Lower leg skin (tissue), 3 donors: ENCODE results near the gene LYZL2.

Experiments used
- POLR2A ChIP-seq, 2 donors: fragments of 450-650 bp; IDR thresholded peaks; one replicate each; pipeline ENCODE4 v1.6.1; 2016 to 2017; ENCODE audit warnings: antibody characterized with exemption in 2 of 2, mild to moderate bottlenecking in 1 of 2, moderate library complexity in 1 of 2
- TF ChIP-seq, protein P1 (sequence below), 3 donors: fragments of 450-650 bp; IDR thresholded peaks; one replicate each; pipeline ENCODE4 v1.5.1; 2016; ENCODE audit warnings: antibody characterized with exemption in 3 of 3, mild to moderate bottlenecking in 3 of 3, moderate library complexity in 2 of 3

DNA sequence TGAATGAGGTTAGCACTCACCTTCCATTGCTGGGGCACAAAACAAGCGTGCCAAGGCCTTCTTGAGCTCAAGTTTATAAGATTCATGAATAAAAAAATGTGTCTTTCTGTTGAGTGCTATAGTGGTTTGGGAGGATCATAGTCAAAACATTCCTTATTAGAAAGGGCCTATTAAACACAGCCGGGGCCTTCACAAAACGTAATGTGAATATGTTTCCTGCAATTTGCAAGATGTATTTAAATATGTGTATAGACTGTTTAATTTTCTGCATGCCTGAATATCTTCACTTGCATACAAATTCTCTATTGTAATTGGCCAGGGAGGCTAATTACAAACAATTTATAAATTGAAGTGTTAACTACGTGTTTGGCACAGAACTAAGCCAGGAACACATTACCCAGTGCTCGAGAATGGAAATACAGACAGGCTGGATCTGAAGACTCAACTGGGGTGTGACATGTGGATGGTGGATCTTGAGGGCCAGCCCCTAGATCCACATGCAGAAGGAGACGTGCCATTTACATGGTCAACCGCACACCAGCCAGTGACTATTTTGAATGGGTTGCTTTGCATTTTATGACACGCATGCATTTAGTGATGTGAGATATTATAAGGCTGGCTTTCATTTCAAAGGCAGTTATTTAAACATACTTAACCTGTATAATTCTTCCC is 31.3 kb downstream of the LYZL2 start:
- TF ChIP-seq, protein P1, sequence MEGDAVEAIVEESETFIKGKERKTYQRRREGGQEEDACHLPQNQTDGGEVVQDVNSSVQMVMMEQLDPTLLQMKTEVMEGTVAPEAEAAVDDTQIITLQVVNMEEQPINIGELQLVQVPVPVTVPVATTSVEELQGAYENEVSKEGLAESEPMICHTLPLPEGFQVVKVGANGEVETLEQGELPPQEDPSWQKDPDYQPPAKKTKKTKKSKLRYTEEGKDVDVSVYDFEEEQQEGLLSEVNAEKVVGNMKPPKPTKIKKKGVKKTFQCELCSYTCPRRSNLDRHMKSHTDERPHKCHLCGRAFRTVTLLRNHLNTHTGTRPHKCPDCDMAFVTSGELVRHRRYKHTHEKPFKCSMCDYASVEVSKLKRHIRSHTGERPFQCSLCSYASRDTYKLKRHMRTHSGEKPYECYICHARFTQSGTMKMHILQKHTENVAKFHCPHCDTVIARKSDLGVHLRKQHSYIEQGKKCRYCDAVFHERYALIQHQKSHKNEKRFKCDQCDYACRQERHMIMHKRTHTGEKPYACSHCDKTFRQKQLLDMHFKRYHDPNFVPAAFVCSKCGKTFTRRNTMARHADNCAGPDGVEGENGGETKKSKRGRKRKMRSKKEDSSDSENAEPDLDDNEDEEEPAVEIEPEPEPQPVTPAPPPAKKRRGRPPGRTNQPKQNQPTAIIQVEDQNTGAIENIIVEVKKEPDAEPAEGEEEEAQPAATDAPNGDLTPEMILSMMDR (IDR thresholded peaks at IDR 0.05): no peak
- TF ChIP-seq POLR2A (IDR thresholded peaks at IDR 0.05): no peak
